ENCODE measurements around the gene KRTAP26-1.

Gene KRTAP26-1

GRCh38 chr21:30271611-30272010, 48.5 kb downstream of the KRTAP26-1 start:
- no peak for DNase-seq (ENCODE audit: low read depth in 2 of 2, low spot score in 1 of 2)

GRCh38 chr21:30271156-30271555, 49.0 kb downstream of the KRTAP26-1 start:
- no peak for DNase-seq (ENCODE audit: low read depth in 2 of 2, low spot score in 1 of 2)

- DNase-seq (ENCODE audit: low read depth in 2 of 2, low spot score in 1 of 2): no peak
Observed at GRCh38 chr21:30269803-30270530, 50.1 kb downstream of the KRTAP26-1 start.
